ENCODE measurements around the gene LIMCH1. TPM values are rescaled to one million over a fixed set of nuclear protein-coding genes. Genes with fewer than 3 reads are reported as not detected.

Gene LIMCH1
- total RNA-seq, 1 experiment from 2014 or later: 10.4 TPM

GRCh38 chr4:41575665-41576064, 37.7 kb downstream of the LIMCH1 start:
- Histone ChIP-seq H3K27ac (ENCODE audit: low read depth, low read length) (no peak overlapping the region), H3K79me2 (ENCODE audit: insufficient read depth, low read length) (no peaks in the 10 kb centered on the region), H2AFZ (ENCODE audit: low read depth, low read length, poor library complexity, severe bottlenecking) (no peak overlapping the region), H3K9me3 (ENCODE audit: control insufficient read depth in 1 of 2, insufficient read depth in 1 of 2, low read depth in 1 of 2, low read length in 2 of 2) (no peaks in the 10 kb centered on the region), H3K9ac (ENCODE audit: low read length) (no peak overlapping the region), H4K20me1 (ENCODE audit: insufficient read depth) (no peaks in the 10 kb centered on the region), H3K4me3 (replicated peaks in 1 of 2; ENCODE audit: low read depth in 1 of 2, low read length in 2 of 2) (no peak overlapping the region), H3K27me3 (ENCODE audit: insufficient read depth, low read length) (no peaks in the 10 kb centered on the region), H3K4me1 (ENCODE audit: control insufficient read depth in 1 of 2, insufficient read depth in 2 of 2, low read length in 2 of 2) (no peaks in the 10 kb centered on the region), H3K4me2 (ENCODE audit: low read length) (no peak overlapping the region), H3K9me2 (ENCODE audit: insufficient read depth) (no peaks in the 10 kb centered on the region), H3K36me3 (ENCODE audit: control insufficient read depth in 1 of 2, insufficient read depth in 2 of 2, low read length in 2 of 2) (no peaks in the 10 kb centered on the region)
- DNase-seq (ENCODE audit: low read depth, low spot score) (no peak), ATAC-seq (no peak)
- no TSS peak for BruUV-seq (replicated peaks)
- CTCF ChIA-PET: no interaction called here
- intact Hi-C loops (cut with micrococcal nuclease): no loop called here
- POLR2A ChIA-PET: no interaction called here
- RAD21 ChIA-PET (ENCODE audit: low non-redundant PET in 1 of 2, low total read pairs in 2 of 2, uncharacterized antibody in 2 of 2, unreplicated experiment in 2 of 2): no interaction called here
- TF ChIP-seq, protein P1, sequence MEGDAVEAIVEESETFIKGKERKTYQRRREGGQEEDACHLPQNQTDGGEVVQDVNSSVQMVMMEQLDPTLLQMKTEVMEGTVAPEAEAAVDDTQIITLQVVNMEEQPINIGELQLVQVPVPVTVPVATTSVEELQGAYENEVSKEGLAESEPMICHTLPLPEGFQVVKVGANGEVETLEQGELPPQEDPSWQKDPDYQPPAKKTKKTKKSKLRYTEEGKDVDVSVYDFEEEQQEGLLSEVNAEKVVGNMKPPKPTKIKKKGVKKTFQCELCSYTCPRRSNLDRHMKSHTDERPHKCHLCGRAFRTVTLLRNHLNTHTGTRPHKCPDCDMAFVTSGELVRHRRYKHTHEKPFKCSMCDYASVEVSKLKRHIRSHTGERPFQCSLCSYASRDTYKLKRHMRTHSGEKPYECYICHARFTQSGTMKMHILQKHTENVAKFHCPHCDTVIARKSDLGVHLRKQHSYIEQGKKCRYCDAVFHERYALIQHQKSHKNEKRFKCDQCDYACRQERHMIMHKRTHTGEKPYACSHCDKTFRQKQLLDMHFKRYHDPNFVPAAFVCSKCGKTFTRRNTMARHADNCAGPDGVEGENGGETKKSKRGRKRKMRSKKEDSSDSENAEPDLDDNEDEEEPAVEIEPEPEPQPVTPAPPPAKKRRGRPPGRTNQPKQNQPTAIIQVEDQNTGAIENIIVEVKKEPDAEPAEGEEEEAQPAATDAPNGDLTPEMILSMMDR (IDR thresholded peaks at IDR 0.05 in 2 of 3, conservative IDR thresholded peaks at IDR 0.05 in 1 of 3; ENCODE audit: borderline replicate concordance in 1 of 3, insufficient read depth in 1 of 3, low read depth in 2 of 3, low read length in 2 of 3): peak in 1 of 3 experiments; percentile 19; a peak in 1 of 6 replicates
- TF ChIP-seq SRF (IDR thresholded peaks at IDR 0.05; ENCODE audit: low read depth): no peak

DNA sequence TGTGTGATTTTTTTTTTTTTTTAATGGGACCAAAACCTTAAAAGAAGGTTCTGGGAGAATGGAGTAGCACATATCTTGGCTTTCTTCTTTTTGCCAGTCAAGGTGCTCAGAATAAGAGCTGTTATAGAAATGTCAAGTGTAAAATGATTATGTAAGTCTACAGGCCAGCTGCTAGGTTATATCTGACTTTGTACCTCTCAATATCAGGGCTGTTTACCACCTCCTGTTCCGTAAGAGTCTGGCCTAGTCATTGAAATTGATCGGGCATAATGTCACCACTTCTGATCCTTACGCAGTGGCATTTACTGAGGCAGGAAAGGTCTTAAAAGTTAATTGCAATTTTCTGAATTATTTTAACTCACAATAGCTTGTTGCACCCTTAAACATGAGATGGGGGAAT, 41.1 kb downstream of the LIMCH1 start:
- no peaks in the 10 kb centered on the region for H3K36me3 ChIP-seq (ENCODE audit: control insufficient read depth in 1 of 2, insufficient read depth in 2 of 2, low read length in 2 of 2)
- H3K4me1 ChIP-seq (ENCODE audit: control insufficient read depth in 1 of 2, insufficient read depth in 2 of 2, low read length in 2 of 2): no peaks in the 10 kb centered on the region
- ChIA-PET POLR2A (no interaction called here), RAD21 (ENCODE audit: low non-redundant PET in 1 of 2, low total read pairs in 2 of 2, uncharacterized antibody in 2 of 2, unreplicated experiment in 2 of 2) (no interaction called here), CTCF (no interaction called here)
- H3K27ac ChIP-seq (ENCODE audit: low read depth, low read length): no peak overlapping the region
- no peaks in the 10 kb centered on the region for H3K27me3 ChIP-seq (ENCODE audit: insufficient read depth, low read length)
- TF ChIP-seq YY1 (IDR thresholded peaks at IDR 0.05; ENCODE audit: extremely low read depth, insufficient replicate concordance, low read depth, low read length): no peak
- no peak for TF ChIP-seq TCF7L2 (IDR thresholded peaks at IDR 0.05; ENCODE audit: borderline replicate concordance, extremely low read depth, insufficient read depth, insufficient read length)
- TF ChIP-seq EZH2phosphoT487 (IDR thresholded peaks at IDR 0.05; ENCODE audit: borderline replicate concordance): no peak
- TF ChIP-seq ELF1 (IDR thresholded peaks at IDR 0.05; ENCODE audit: borderline replicate concordance, low read depth): no peak
- TF ChIP-seq SRF (IDR thresholded peaks at IDR 0.05; ENCODE audit: low read depth): no peak
- TF ChIP-seq ATF3 (IDR thresholded peaks at IDR 0.05): no peak
- TF ChIP-seq FOSL1 (IDR thresholded peaks at IDR 0.05; ENCODE audit: low read depth): no peak
- H3K9me3 ChIP-seq (ENCODE audit: control insufficient read depth in 1 of 2, insufficient read depth in 1 of 2, low read depth in 1 of 2, low read length in 2 of 2): no peaks in the 10 kb centered on the region
- intact Hi-C loops (cut with micrococcal nuclease): no loop called here
- ATAC-seq: no peak
- H4K20me1 ChIP-seq (ENCODE audit: insufficient read depth): no peaks in the 10 kb centered on the region
- DNase-seq (ENCODE audit: low read depth, low spot score): no peak
- no peak overlapping the region for H3K4me3 ChIP-seq (replicated peaks in 1 of 2; ENCODE audit: low read depth in 1 of 2, low read length in 2 of 2)
- no peak overlapping the region for H2AFZ ChIP-seq (ENCODE audit: low read depth, low read length, poor library complexity, severe bottlenecking)
- H3K79me2 ChIP-seq (ENCODE audit: insufficient read depth, low read length): no peaks in the 10 kb centered on the region
- BruUV-seq (replicated peaks): no TSS peak
- no peak overlapping the region for H3K4me2 ChIP-seq (ENCODE audit: low read length)
- H3K9me2 ChIP-seq (ENCODE audit: insufficient read depth): no peaks in the 10 kb centered on the region
- no peak overlapping the region for H3K9ac ChIP-seq (ENCODE audit: low read length)
